Measurements from ENCODE around the gene ATXN10. TPM values are rescaled to one million over a fixed set of nuclear protein-coding genes. Genes with fewer than 3 reads are reported as not detected.

ATXN10 gene
- total RNA-seq, 4 donors from 2014 or later = 79.0 to 152 (median 88.3) TPM

- DNase-seq = no peak
- intact Hi-C loops (cut with DNase I) = loop anchor here (10.0 kb wide), 1 partner anchor 217 kb away; no protein-coding TSS in a partner anchor
- Histone ChIP-seq H3K27me3 (peaks cover 0 to 30% (median 2%) of the 10 kb centered on the region in 4 donors), H3K9me3 (no peaks in the 10 kb centered on the region), H3K36me3 (no peaks in the 10 kb centered on the region), H3K4me1 (peaks cover 8 to 15% (median 10%) of the 10 kb centered on the region in 3 donors), H3K4me3 (no peak overlapping the region), H3K27ac (no peak overlapping the region)
- TF ChIP-seq, protein P1, sequence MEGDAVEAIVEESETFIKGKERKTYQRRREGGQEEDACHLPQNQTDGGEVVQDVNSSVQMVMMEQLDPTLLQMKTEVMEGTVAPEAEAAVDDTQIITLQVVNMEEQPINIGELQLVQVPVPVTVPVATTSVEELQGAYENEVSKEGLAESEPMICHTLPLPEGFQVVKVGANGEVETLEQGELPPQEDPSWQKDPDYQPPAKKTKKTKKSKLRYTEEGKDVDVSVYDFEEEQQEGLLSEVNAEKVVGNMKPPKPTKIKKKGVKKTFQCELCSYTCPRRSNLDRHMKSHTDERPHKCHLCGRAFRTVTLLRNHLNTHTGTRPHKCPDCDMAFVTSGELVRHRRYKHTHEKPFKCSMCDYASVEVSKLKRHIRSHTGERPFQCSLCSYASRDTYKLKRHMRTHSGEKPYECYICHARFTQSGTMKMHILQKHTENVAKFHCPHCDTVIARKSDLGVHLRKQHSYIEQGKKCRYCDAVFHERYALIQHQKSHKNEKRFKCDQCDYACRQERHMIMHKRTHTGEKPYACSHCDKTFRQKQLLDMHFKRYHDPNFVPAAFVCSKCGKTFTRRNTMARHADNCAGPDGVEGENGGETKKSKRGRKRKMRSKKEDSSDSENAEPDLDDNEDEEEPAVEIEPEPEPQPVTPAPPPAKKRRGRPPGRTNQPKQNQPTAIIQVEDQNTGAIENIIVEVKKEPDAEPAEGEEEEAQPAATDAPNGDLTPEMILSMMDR (IDR thresholded peaks at IDR 0.05) = no peak
- no peak for TF ChIP-seq POLR2A (IDR thresholded peaks at IDR 0.05)
- 77 to 81% methylated on average over 14 to 18 of the region's 18 CpGs for WGBS, 2 donors
Measured at GRCh38 chr22:45647532-45648225, 24.0 kb upstream of the ATXN10 start.

- DNase-seq = no peak
- no peaks in the 10 kb centered on the region for H3K9me3 ChIP-seq
- H3K27me3 ChIP-seq = peaks cover 0 to 30% (median 2%) of the 10 kb centered on the region in 4 donors
- no peak overlapping the region for H3K4me3 ChIP-seq
- no peak for TF ChIP-seq POLR2A (IDR thresholded peaks at IDR 0.05)
- TF ChIP-seq, protein P1 (IDR thresholded peaks at IDR 0.05) = no peak
- intact Hi-C loops (cut with DNase I) = loop anchor here (10.0 kb wide), 1 partner anchor 216 kb away; no protein-coding TSS in a partner anchor
- H3K4me1 ChIP-seq = peaks cover 8 to 15% (median 10%) of the 10 kb centered on the region in 3 donors
- 81% methylated on average over 24 of the region's 24 CpGs for WGBS, 2 donors
- H3K27ac ChIP-seq = no peak overlapping the region
- no peaks in the 10 kb centered on the region for H3K36me3 ChIP-seq
Measured at GRCh38 chr22:45648301-45649117, 23.1 kb upstream of the ATXN10 start.

GRCh38 chr22:45649809-45650208 is 21.8 kb upstream of the ATXN10 start:
- no peak overlapping the region for H3K27ac ChIP-seq
- 79 to 93% methylated on average over 4 of the region's 6 CpGs for WGBS, 2 donors
- no peak for TF ChIP-seq POLR2A (IDR thresholded peaks at IDR 0.05)
- TF ChIP-seq, protein P1 (IDR thresholded peaks at IDR 0.05) = no peak
- no peaks in the 10 kb centered on the region for H3K9me3 ChIP-seq
- intact Hi-C loops (cut with DNase I) = loop anchor here (10.0 kb wide), 1 partner anchor 215 kb away; no protein-coding TSS in a partner anchor
- DNase-seq = no peak
- H3K4me1 ChIP-seq = peaks cover 8 to 15% (median 10%) of the 10 kb centered on the region in 3 donors
- H3K27me3 ChIP-seq = peaks cover 0 to 24% (median 2%) of the 10 kb centered on the region in 4 donors
- H3K36me3 ChIP-seq = no peaks in the 10 kb centered on the region
- H3K4me3 ChIP-seq = no peak overlapping the region

GRCh38 chr22:45650721-45651120 is 20.9 kb upstream of the ATXN10 start:
- intact Hi-C loops (cut with DNase I) = no loop called here
- no peak for DNase-seq
- no peaks in the 10 kb centered on the region for H3K36me3 ChIP-seq
- peaks cover 4 to 6% (median 5%) of the 10 kb centered on the region in 3 donors for H3K4me1 ChIP-seq
- no peak for TF ChIP-seq POLR2A (IDR thresholded peaks at IDR 0.05)
- TF ChIP-seq, protein P1 (IDR thresholded peaks at IDR 0.05) = no peak
- H3K4me3 ChIP-seq = no peak overlapping the region
- H3K9me3 ChIP-seq = no peaks in the 10 kb centered on the region
- WGBS, 2 donors = 86 to 95% methylated on average over 12 of the region's 12 CpGs
- peaks cover 0 to 15% (median 0%) of the 10 kb centered on the region in 4 donors for H3K27me3 ChIP-seq
- no peak overlapping the region for H3K27ac ChIP-seq

All from esophagus squamous epithelium (tissue), 5 donors.